Medulla oblongata (tissue), 1 donor: ENCODE data around the gene POU2AF2.

ENCODE experiments used
- DNase-seq: peaks from one replicate; pipeline ENCODE4 v3.0.0-alpha.2; 2015; ENCODE audit errors: extremely low spot score

Gene POU2AF2

GRCh38 chr11:111330234-111330893 is 84.8 kb downstream of the POU2AF2 start:
- DNase-seq: no peak

- DNase-seq: no peak
These were observed 86.4 kb downstream of the POU2AF2 start for GRCh38 chr11:111331711-111332479.

- DNase-seq: no peak
These were observed 89.3 kb downstream of the POU2AF2 start for GRCh38 chr11:111334532-111335502.

- DNase-seq: no peak
These were observed 90.0 kb downstream of the POU2AF2 start for GRCh38 chr11:111335549-111335948.
